CD4-positive, alpha-beta T cell treated with Interleukin-6 for 4 hours (primary cell): ENCODE measurements around the gene WFIKKN1.

Experiments
- DNase-seq: peaks from one replicate; pipeline ENCODE4 v3.0.0-alpha.2; 2020; ENCODE audit warnings: mixed read lengths

The WFIKKN1 gene

GRCh38 chr16:675884-676564, 45.2 kb downstream of the WFIKKN1 start:
- DNase-seq, result no peak

- no peak for DNase-seq
These were observed 45.7 kb downstream of the WFIKKN1 start for GRCh38 chr16:676565-676902.

GRCh38 chr16:676913-677312, 46.1 kb downstream of the WFIKKN1 start:
- DNase-seq, result peak; percentile 43

- no peak for DNase-seq
These were observed 46.8 kb downstream of the WFIKKN1 start for GRCh38 chr16:677316-678190.

GRCh38 chr16:678209-678857, 47.5 kb downstream of the WFIKKN1 start:
- no peak for DNase-seq

GRCh38 chr16:678858-679813, 48.4 kb downstream of the WFIKKN1 start:
- DNase-seq, result peak; percentile 62

- DNase-seq, result peak; percentile 95
These were observed 49.2 kb downstream of the WFIKKN1 start, which contains the start of gene STUB1 for GRCh38 chr16:679814-680624. STUB1 (plus strand) TSS chr16:680410; CDS start chr16:680526, 116 bp downstream.

GRCh38 chr16:680625-680945, 49.8 kb downstream of the WFIKKN1 start:
- DNase-seq, result no peak

- DNase-seq, result no peak
These were observed 50.4 kb downstream of the WFIKKN1 start for GRCh38 chr16:680967-681745.

GRCh38 chr16:681746-682427, 51.1 kb downstream of the WFIKKN1 start:
- DNase-seq, result no peak

- DNase-seq, result no peak
These were observed 52.0 kb downstream of the WFIKKN1 start for GRCh38 chr16:682493-683395.

GRCh38 chr16:683396-684070, 52.7 kb downstream of the WFIKKN1 start:
- DNase-seq, result no peak
